C1 segment of cervical spinal cord (tissue), 14 donors: ENCODE data around the gene ADGRG3.
"Not testable (repeated sequence)": the region's sequence is repeated elsewhere in the genome, so short reads cannot be mapped to it uniquely, and the experiment has no call there.

ENCODE experiments used
- DNase-seq, 14 donors: peaks; one replicate each; lab custom pipeline; 2025; lab: John Stamatoyannopoulos, UW

Gene ADGRG3

GRCh38 chr16:57713596-57713995, 45.5 kb downstream of the ADGRG3 start:
- DNase-seq = no peak

GRCh38 chr16:57714047-57714446, 45.9 kb downstream of the ADGRG3 start:
- no peak for DNase-seq

- DNase-seq = peak in 6 of 14 donors; percentile 2 to 48 (median 14)
These were observed 52.1 kb downstream of the ADGRG3 start for GRCh38 chr16:57720142-57720575.

GRCh38 chr16:57721356-57722209, 53.5 kb downstream of the ADGRG3 start:
- DNase-seq = no peak

- no peak for DNase-seq
These were observed 54.0 kb downstream of the ADGRG3 start for GRCh38 chr16:57722210-57722499.

GRCh38 chr16:57722651-57723050, 54.5 kb downstream of the ADGRG3 start:
- DNase-seq = peak in 1 of 14 donors; percentile 6

- no peak for DNase-seq
These were observed 55.1 kb downstream of the ADGRG3 start for GRCh38 chr16:57723170-57723569.

- DNase-seq = no peak
These were observed 56.4 kb downstream of the ADGRG3 start for GRCh38 chr16:57724531-57724930.

GRCh38 chr16:57725151-57725550, 57.0 kb downstream of the ADGRG3 start:
- DNase-seq = no peak

- no peak for DNase-seq
These were observed 57.4 kb downstream of the ADGRG3 start for GRCh38 chr16:57725554-57725953.

GRCh38 chr16:57725976-57726375, 57.9 kb downstream of the ADGRG3 start:
- DNase-seq = no peak

GRCh38 chr16:57726433-57726947, 58.4 kb downstream of the ADGRG3 start:
- no peak for DNase-seq

GRCh38 chr16:57727610-57728009, 59.5 kb downstream of the ADGRG3 start:
- no peak for DNase-seq

- no peak for DNase-seq
These were observed 60.5 kb downstream of the ADGRG3 start for GRCh38 chr16:57728336-57729181.

- DNase-seq = no peak
These were observed 61.0 kb downstream of the ADGRG3 start for GRCh38 chr16:57729182-57729484.

GRCh38 chr16:57729852-57730251, 61.7 kb downstream of the ADGRG3 start:
- not testable (repeated sequence) for DNase-seq

- no peak for DNase-seq
These were observed 62.9 kb downstream of the ADGRG3 start for GRCh38 chr16:57730771-57731730.

- DNase-seq = no peak
These were observed 63.9 kb downstream of the ADGRG3 start for GRCh38 chr16:57732037-57732436.

GRCh38 chr16:57732714-57733113, 64.6 kb downstream of the ADGRG3 start:
- no peak for DNase-seq

GRCh38 chr16:57734308-57734924, 66.3 kb downstream of the ADGRG3 start:
- DNase-seq = no peak
